ENCODE results near the gene COQ10A. TPM values are rescaled to one million over a fixed set of nuclear protein-coding genes. Genes with fewer than 3 reads are reported as not detected.

Gene COQ10A
- total and polyA plus RNA-seq, 2 of the 13 experiments (the other 11 are each of a cell fraction or from before 2014, with no cell fraction given), result 21.0 to 37.3 TPM

DNA sequence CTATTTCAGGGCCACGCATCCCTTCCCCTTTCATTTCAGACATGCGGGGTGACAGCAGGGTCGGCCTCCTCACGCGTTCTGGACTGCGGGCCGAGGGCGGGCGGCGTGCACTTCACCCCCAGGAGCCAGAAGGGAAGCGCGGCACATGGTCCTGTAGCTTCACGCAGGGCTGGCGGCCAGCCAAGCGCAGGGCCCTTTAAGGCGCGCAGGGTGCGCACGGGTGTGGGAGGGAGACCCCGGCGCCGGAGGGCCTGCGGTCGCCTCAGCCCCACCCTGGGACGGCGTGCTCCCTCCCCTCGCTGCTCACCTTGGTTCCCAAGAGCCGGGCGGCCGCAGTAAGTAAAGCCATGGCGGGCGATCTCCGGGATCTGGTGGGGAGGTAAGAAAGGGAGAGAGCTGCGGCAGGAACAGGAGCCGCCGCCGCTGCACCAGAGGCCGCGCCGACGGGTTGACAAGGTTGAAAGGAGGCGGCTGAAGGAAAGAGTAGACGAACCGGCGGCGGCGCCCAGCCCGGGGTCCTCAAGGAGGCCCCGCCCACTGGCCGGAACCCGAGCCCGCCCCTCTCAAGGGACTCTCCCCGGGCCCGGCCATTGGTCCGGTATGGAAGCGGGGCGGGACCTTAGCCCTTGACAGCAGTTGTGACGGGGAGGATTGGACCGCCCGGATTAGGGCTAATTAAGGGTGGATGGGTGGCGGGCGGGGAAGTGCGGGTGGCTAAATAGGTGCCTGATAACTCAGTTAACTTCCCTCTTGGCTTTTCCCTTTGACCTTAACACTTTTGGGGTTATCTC is 33.3 kb downstream of the COQ10A start, which contains the start of gene CS (continued):
- TF ChIP-seq, protein P1, sequence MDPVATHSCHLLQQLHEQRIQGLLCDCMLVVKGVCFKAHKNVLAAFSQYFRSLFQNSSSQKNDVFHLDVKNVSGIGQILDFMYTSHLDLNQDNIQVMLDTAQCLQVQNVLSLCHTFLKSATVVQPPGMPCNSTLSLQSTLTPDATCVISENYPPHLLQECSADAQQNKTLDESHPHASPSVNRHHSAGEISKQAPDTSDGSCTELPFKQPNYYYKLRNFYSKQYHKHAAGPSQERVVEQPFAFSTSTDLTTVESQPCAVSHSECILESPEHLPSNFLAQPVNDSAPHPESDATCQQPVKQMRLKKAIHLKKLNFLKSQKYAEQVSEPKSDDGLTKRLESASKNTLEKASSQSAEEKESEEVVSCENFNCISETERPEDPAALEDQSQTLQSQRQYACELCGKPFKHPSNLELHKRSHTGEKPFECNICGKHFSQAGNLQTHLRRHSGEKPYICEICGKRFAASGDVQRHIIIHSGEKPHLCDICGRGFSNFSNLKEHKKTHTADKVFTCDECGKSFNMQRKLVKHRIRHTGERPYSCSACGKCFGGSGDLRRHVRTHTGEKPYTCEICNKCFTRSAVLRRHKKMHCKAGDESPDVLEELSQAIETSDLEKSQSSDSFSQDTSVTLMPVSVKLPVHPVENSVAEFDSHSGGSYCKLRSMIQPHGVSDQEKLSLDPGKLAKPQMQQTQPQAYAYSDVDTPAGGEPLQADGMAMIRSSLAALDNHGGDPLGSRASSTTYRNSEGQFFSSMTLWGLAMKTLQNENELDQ (CRISPR knock-in tag; IDR thresholded peaks at IDR 0.05; ENCODE audit: borderline replicate concordance), result no peak
- no peak for TF ChIP-seq GZF1 (CRISPR knock-in tag; IDR thresholded peaks at IDR 0.05)
- TF ChIP-seq MAFF (IDR thresholded peaks at IDR 0.05; ENCODE audit: low read depth, low read length), result no peak
- peak; percentile 87; the same call in 1 of the 2 replicates for TF ChIP-seq ZFYVE20 (CRISPR knock-in tag; IDR thresholded peaks at IDR 0.05; ENCODE audit: borderline replicate concordance, low read depth)
- TF ChIP-seq ZNF780A (CRISPR knock-in tag; IDR thresholded peaks at IDR 0.05), result no peak
- 0 out of 2 replicates have a peak, but pooled peaks have one; percentile 23 for TF ChIP-seq ZBTB38 (CRISPR knock-in tag; IDR thresholded peaks at IDR 0.05)
- TF ChIP-seq ZNF839 (CRISPR knock-in tag; IDR thresholded peaks at IDR 0.05; ENCODE audit: borderline replicate concordance), result no peak
- no peak; the same call in 1 of the 2 replicates for TF ChIP-seq ZNF510 (CRISPR knock-in tag; IDR thresholded peaks at IDR 0.05; ENCODE audit: low read depth)
- TF ChIP-seq, protein P2, sequence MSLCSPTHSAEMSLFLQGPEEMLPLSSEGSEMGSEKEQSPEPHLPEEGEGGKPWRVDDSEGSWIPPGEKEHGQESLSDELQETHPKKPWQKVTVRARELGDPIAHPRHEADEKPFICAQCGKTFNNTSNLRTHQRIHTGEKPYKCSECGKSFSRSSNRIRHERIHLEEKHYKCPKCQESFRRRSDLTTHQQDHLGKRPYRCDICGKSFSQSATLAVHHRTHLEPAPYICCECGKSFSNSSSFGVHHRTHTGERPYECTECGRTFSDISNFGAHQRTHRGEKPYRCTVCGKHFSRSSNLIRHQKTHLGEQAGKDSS (CRISPR knock-in tag; IDR thresholded peaks at IDR 0.05; ENCODE audit: borderline replicate concordance, low read depth), result peak; percentile 78
- no peak for TF ChIP-seq NR3C1 (CRISPR knock-in tag; IDR thresholded peaks at IDR 0.05)
- TF ChIP-seq ZNF34 (CRISPR knock-in tag; IDR thresholded peaks at IDR 0.05; ENCODE audit: borderline replicate concordance), result peak; percentile 56; the same call in 1 of the 2 replicates
- TF ChIP-seq, protein P3, sequence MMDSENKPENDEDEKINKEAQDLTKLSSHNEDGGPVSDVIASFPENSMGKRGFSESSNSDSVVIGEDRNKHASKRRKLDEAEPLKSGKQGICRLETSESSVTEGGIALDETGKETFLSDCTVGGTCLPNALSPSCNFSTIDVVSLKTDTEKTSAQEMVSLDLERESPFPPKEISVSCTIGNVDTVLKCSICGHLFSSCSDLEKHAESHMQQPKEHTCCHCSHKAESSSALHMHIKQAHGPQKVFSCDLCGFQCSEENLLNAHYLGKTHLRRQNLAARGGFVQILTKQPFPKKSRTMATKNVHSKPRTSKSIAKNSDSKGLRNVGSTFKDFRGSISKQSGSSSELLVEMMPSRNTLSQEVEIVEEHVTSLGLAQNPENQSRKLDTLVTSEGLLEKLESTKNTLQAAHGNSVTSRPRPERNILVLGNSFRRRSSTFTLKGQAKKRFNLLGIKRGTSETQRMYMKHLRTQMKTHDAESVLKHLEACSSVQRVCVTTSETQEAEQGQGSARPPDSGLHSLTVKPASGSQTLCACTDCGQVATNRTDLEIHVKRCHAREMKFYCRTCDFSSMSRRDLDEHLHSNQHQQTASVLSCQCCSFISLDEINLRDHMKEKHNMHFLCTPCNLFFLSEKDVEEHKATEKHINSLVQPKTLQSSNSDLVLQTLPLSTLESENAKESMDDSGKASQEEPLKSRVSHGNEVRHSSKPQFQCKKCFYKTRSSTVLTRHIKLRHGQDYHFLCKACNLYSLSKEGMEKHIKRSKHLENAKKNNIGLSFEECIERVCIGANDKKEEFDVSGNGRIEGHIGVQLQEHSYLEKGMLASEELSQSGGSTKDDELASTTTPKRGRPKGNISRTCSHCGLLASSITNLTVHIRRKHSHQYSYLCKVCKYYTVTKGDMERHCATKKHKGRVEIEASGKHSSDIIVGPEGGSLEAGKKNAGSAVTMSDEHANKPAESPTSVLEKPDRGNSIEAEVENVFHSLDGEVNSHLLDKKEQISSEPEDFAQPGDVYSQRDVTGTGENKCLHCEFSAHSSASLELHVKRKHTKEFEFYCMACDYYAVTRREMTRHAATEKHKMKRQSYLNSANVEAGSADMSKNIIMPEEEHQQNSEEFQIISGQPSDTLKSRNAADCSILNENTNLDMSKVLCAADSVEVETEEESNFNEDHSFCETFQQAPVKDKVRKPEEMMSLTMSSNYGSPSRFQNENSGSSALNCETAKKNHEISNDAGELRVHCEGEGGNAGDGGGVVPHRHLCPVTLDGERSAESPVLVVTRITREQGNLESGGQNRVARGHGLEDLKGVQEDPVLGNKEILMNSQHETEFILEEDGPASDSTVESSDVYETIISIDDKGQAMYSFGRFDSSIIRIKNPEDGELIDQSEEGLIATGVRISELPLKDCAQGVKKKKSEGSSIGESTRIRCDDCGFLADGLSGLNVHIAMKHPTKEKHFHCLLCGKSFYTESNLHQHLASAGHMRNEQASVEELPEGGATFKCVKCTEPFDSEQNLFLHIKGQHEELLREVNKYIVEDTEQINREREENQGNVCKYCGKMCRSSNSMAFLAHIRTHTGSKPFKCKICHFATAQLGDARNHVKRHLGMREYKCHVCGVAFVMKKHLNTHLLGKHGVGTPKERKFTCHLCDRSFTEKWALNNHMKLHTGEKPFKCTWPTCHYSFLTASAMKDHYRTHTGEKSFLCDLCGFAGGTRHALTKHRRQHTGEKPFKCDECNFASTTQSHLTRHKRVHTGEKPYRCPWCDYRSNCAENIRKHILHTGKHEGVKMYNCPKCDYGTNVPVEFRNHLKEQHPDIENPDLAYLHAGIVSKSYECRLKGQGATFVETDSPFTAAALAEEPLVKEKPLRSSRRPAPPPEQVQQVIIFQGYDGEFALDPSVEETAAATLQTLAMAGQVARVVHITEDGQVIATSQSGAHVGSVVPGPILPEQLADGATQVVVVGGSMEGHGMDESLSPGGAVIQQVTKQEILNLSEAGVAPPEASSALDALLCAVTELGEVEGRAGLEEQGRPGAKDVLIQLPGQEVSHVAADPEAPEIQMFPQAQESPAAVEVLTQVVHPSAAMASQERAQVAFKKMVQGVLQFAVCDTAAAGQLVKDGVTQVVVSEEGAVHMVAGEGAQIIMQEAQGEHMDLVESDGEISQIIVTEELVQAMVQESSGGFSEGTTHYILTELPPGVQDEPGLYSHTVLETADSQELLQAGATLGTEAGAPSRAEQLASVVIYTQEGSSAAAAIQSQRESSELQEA (CRISPR knock-in tag; IDR thresholded peaks at IDR 0.05; ENCODE audit: not compliant biosample characterization), result no peak
- TF ChIP-seq PCBP2 (optimal IDR thresholded peaks at IDR 0.05; ENCODE audit: low read depth, low read length, poor library complexity, severe bottlenecking), result no peak
- no peak; the same call in 1 of the 2 replicates for TF ChIP-seq ZSCAN9 (CRISPR knock-in tag; IDR thresholded peaks at IDR 0.05; ENCODE audit: borderline replicate concordance)
- TF ChIP-seq CENPT (CRISPR knock-in tag; IDR thresholded peaks at IDR 0.05; ENCODE audit: low read depth), result peak; percentile 82
- no peak for TF ChIP-seq SATB2 (CRISPR knock-in tag; IDR thresholded peaks at IDR 0.05)
- no peak for TF ChIP-seq RBAK (CRISPR knock-in tag; IDR thresholded peaks at IDR 0.05)
- TF ChIP-seq IKZF1 (IDR thresholded peaks at IDR 0.05), result no peak

Data from HepG2 (cell line).